AG10803 (cell line): Measurements from ENCODE around the gene CAPS.
A peak's percentile ranks its signal among the peaks of the same experiment; 100 is the strongest.

Experiments
- DNase-seq: peaks from one replicate; pipeline ENCODE4 v3.0.0; 2010; ENCODE audit warnings: low read depth
- H3K4me3 ChIP-seq: 2 replicates; pipeline ENCODE4 v1.5.1; 2011; ENCODE audit warnings: mild to moderate bottlenecking, low read length, control low read depth
- CTCF ChIP-seq: conservative IDR thresholded peaks from 2 replicates; pipeline ENCODE4 v1.5.1; 2011; ENCODE audit warnings: mild to moderate bottlenecking, low read length, control low read depth, inconsistent platforms

The CAPS gene

GRCh38 chr19:5953680-5954213, 39.7 kb downstream of the CAPS start:
- no peak for TF ChIP-seq CTCF
- DNase-seq: peak; percentile 79

GRCh38 chr19:5954293-5954692, 40.2 kb downstream of the CAPS start:
- no peak overlapping the region for H3K4me3 ChIP-seq
- TF ChIP-seq CTCF: no peak
- DNase-seq: peak; percentile 41

More at GRCh38 chr19:5953680-5954213, 39.7 kb downstream of the CAPS start:
- H3K4me3 ChIP-seq: peak overlapping the region; percentile 25

DNA sequence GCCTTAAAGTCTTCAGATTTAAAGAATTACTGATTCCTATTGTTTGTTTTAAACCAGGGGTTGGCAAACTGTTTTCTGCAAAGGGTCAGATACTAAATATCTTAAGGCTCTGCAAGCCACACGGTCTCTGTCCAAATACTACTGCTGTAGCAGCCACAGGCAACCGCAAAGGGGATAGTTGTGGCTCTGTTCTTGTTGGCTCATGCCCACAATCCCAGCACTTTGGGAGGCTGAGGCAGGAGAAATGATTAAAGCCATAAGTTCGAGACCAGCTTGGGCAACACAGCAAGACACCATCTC, 41.5 kb downstream of the CAPS start:
- no peak for TF ChIP-seq CTCF
- no peak overlapping the region for H3K4me3 ChIP-seq
- DNase-seq: peak; percentile 72

DNA sequence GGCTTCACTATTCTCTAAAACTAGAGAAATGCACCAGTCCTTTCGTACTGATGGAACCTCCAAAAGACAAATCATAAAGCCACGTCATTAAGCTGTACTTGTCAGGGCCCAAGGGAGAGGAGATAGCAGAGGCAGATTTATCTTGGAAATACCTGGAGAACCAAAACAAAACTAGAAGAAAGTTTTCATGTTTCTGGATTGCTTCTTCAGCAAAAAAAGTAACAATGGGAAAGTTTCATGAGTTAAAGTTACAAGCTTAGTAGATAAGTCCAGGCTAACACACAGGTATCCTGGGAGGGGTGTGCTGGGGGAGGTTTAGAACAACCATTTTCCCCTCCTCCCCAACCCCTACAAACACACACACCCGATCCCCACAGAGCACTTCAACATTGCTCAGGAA, 42.3 kb downstream of the CAPS start:
- DNase-seq: no peak
- H3K4me3 ChIP-seq: no peak overlapping the region
- TF ChIP-seq CTCF: no peak

GRCh38 chr19:5956728-5957127, 42.7 kb downstream of the CAPS start:
- H3K4me3 ChIP-seq: no peak overlapping the region
- DNase-seq: no peak

DNA sequence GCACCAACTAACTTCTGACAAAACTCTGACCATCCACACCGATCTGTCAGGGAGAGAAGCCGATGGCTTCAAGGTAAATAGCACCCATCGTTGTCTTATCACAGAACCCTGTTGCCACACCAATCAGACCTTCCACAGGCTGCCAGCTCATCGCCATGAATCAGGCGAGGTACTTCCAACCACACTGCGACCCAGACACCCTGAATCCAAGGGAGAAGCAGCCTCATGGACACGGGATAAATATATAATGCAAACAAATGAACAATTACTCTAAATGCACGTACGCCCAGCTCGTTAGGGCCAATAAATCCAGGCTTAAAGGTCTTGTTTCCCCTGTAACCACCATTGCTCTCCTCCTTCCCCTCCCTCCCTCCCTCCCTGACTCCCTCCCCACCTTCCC, 43.1 kb downstream of the CAPS start:
- no peak for TF ChIP-seq CTCF
- DNase-seq: no peak
- H3K4me3 ChIP-seq: no peak overlapping the region

More at GRCh38 chr19:5956728-5957127, 42.7 kb downstream of the CAPS start:
- no peak for TF ChIP-seq CTCF

DNA sequence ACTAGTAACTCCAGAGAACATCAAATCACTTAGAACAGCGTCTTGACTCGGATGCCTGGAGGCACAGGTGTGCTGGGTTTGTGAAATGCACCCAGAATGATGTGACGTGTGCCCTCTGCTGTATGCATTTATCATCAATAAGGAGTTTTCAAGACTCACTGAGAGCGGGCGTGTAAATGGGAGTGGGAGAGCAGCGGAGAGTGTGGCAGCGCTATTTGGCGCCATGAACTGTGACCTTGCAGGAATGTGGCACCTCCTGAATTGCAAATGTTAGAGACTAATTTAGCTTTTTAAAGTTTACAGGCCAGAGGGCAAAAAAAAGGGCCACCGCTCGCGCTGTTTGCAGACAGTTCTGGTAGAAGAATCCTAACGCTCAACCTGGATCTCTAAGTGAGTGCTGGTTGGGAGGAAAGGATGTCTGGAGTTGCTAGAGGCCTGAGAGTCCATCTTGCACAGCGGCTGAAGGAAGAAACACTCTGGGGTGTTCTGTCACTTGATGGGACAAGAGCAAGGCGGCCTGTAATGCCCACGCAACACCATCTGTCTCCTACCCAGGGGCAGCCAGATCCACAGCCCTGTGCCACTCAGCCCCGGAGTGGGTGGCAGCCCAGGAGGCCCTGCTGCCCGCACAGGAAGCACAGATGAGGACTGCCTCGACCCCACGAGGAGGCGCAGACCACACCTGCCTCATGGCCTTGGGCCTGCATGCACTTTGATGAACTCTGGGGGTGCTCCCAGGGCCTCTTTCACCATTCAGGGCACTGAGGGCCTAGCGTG, 44.2 kb downstream of the CAPS start:
- TF ChIP-seq CTCF: no peak
- no peak overlapping the region for H3K4me3 ChIP-seq
- no peak for DNase-seq
